Right cardiac atrium (tissue), 5 donors: ENCODE data around the gene DNMT1. TPM values are rescaled to one million over a fixed set of nuclear protein-coding genes. Genes with fewer than 3 reads are reported as not detected.

ENCODE experiments used
- ATAC-seq, 2 donors: fragments of 200-7000 bp; cut with Tn5 transposase; one replicate each; pipeline versions ENCODE4 v1.8.0 to v1.9.1; 2020; ENCODE audit warnings: moderate library complexity in 2 of 2, mild to moderate bottlenecking in 1 of 2
- DNase-seq, 3 donors: peaks; one replicate each; pipeline ENCODE4 v3.0.0-alpha.2; 2020
- H3K27ac ChIP-seq: one replicate; pipeline ENCODE4 v1.5.1; 2013; ENCODE audit warnings: mild to moderate bottlenecking, low read length, control low read depth, moderate library complexity
- H3K27me3 ChIP-seq: one replicate; pipeline ENCODE4 v1.6.1; 2013; ENCODE audit not compliant: control insufficient read depth, insufficient read depth
- H3K4me1 ChIP-seq: one replicate; pipeline ENCODE4 v1.6.1; 2013; ENCODE audit warnings: low read length; ENCODE audit not compliant: control insufficient read depth, insufficient read depth
- H3K4me3 ChIP-seq: one replicate; pipeline ENCODE4 v1.5.1; 2013; ENCODE audit warnings: low read length, control low read depth
- H3K9me3 ChIP-seq: one replicate; pipeline ENCODE4 v1.6.1; 2013; ENCODE audit warnings: low read length; ENCODE audit not compliant: control insufficient read depth
- WGBS: extraction: QIAGEN DNeasy Blood & Tissue Kit; methylation state at CpG from one replicate; pipeline ENCODE4 v1.1.7; 2013; 5-methylcytosine and 5-hydroxymethylcytosine counted together
- intact Hi-C, 4 donors: fragments of 100-400 bp; cut with DNase I; formaldehyde crosslinking; loops; one replicate each; pipeline versions ENCODE4 v1.11.0 to v1.14.0; 2022 to 2023
- polyA plus RNA-seq: library from polyadenylated mRNA; stranded (reverse); fragments of 200-250 nt; gene quantifications from one replicate; pipeline ENCODE4 v1.2.3, GENCODE V29; 2013
- total RNA-seq, 4 donors: library from RNA; stranded (reverse); fragmentation: NEBNext Ultra II Directional; extraction: Animal tissue kit (Norgen Biotek cat#: 25700); gene quantifications; one replicate each; pipeline ENCODE4 v1.2.1, GENCODE V29; 2021
- donor health status: healthy with polysubstance abuse.
- donor health status: DM: no; HTN: yes; CAD: no.
- donor health status: DM: no; HTN: no; CAD: no.
- donor health status: DM: no; HTN: yes; CAD: no; lungs with severe emphysema.
- donor health status: DM: yes; HTN: yes; CAD: no.

The DNMT1 gene
- total and polyA plus RNA-seq, 5 donors, result 19.3 to 37.2 (median 27.2) TPM

- WGBS, result 2% methylated on average over 71 of the region's 71 CpGs
- H3K27ac ChIP-seq, result peak within 1 kb of the TSS; percentile 6
- peak within 1 kb of the TSS; percentile 63 for H3K4me3 ChIP-seq
- no peaks in the 10 kb centered on the region for H3K27me3 ChIP-seq
- no peaks in the 10 kb centered on the region for H3K9me3 ChIP-seq
- no peaks in the 10 kb centered on the region for H3K4me1 ChIP-seq
- intact Hi-C loops, result loop anchor here in 1 of 4 donors (10.0 kb wide), 1 partner anchor 128 kb away; the partner anchor contains the start of gene S1PR2
- DNase-seq (peak; percentile 99), ATAC-seq (peak; percentile 97 to 98)
These were observed 88.4 kb downstream of the DNMT1 start, which contains the start of gene PPAN for GRCh38 chr19:10106100-10106936. PPAN (plus strand) TSS chr19:10106362; CDS start chr19:10106395, 33 bp downstream.

GRCh38 chr19:10105509-10106099 lies 89.1 kb downstream of the DNMT1 start:
- H3K27ac ChIP-seq, result no peak overlapping the region
- H3K9me3 ChIP-seq, result no peaks in the 10 kb centered on the region
- DNase-seq (peak in 1 of 3 donors; percentile 19), ATAC-seq (peak in 1 of 2 donors; percentile 3)
- intact Hi-C loops, result loop anchor here in 1 of 4 donors (10.0 kb wide), 1 partner anchor 129 kb away; the partner anchor contains the start of gene S1PR2
- no peaks in the 10 kb centered on the region for H3K4me1 ChIP-seq
- H3K4me3 ChIP-seq, result no peak overlapping the region
- no peaks in the 10 kb centered on the region for H3K27me3 ChIP-seq
- WGBS, result 33% methylated on average over 16 of the region's 16 CpGs

- intact Hi-C loops, result loop anchor here in 1 of 4 donors (10.0 kb wide), 1 partner anchor 130 kb away; the partner anchor contains the start of gene S1PR2
- Histone ChIP-seq H3K27me3 (no peaks in the 10 kb centered on the region), H3K4me1 (no peaks in the 10 kb centered on the region), H3K27ac (no peak overlapping the region), H3K9me3 (no peaks in the 10 kb centered on the region), H3K4me3 (no peak overlapping the region)
- DNase-seq (peak in 2 of 3 donors; percentile 41 to 56), ATAC-seq (peak in 1 of 2 donors; percentile 2)
- 37% methylated on average over 15 of the region's 15 CpGs for WGBS
These were observed 89.9 kb downstream of the DNMT1 start for GRCh38 chr19:10104665-10105508.

GRCh38 chr19:10104130-10104513 lies 90.6 kb downstream of the DNMT1 start:
- no peaks in the 10 kb centered on the region for H3K9me3 ChIP-seq
- ATAC-seq (no peak), DNase-seq (no peak)
- H3K4me3 ChIP-seq, result no peak overlapping the region
- H3K27ac ChIP-seq, result no peak overlapping the region
- intact Hi-C loops, result loop anchor here in 1 of 4 donors (10.0 kb wide), 1 partner anchor 131 kb away; the partner anchor contains the start of gene S1PR2
- no peaks in the 10 kb centered on the region for H3K4me1 ChIP-seq
- no peaks in the 10 kb centered on the region for H3K27me3 ChIP-seq

GRCh38 chr19:10102787-10103236 lies 91.9 kb downstream of the DNMT1 start:
- H3K9me3 ChIP-seq, result no peaks in the 10 kb centered on the region
- no peak overlapping the region for H3K27ac ChIP-seq
- ATAC-seq (no peak), DNase-seq (peak in 1 of 3 donors; percentile 22)
- WGBS, result 72% methylated on average over 7 of the region's 7 CpGs
- no peak overlapping the region for H3K4me3 ChIP-seq
- no peaks in the 10 kb centered on the region for H3K4me1 ChIP-seq
- intact Hi-C loops, result loop anchor here in 1 of 4 donors (10.0 kb wide), 1 partner anchor 132 kb away; the partner anchor contains the start of gene S1PR2
- no peaks in the 10 kb centered on the region for H3K27me3 ChIP-seq

GRCh38 chr19:10100163-10100785 lies 94.5 kb downstream of the DNMT1 start:
- Histone ChIP-seq H3K4me1 (peaks cover 2% of the 10 kb centered on the region), H3K9me3 (no peaks in the 10 kb centered on the region), H3K27me3 (no peaks in the 10 kb centered on the region), H3K4me3 (no peak overlapping the region), H3K27ac (no peak overlapping the region)
- ATAC-seq, result no peak
- DNase-seq, result no peak
- WGBS, result 91% methylated on average over 5 of the region's 5 CpGs
- intact Hi-C loops, result loop anchor here in 1 of 4 donors (10.0 kb wide), 1 partner anchor 135 kb away; the partner anchor contains the start of gene S1PR2

GRCh38 chr19:10096615-10096963 lies 98.2 kb downstream of the DNMT1 start:
- intact Hi-C loops, result no loop called here
- peak overlapping the region; percentile 29 for H3K4me3 ChIP-seq
- 21% methylated on average over 26 of the region's 26 CpGs for WGBS

GRCh38 chr19:10095948-10096614 lies 98.7 kb downstream of the DNMT1 start:
- ATAC-seq, result peak; percentile 80 to 87
- WGBS, result 3% methylated on average over 97 of the region's 97 CpGs
- peak; percentile 93 to 97 (median 97) for DNase-seq
- H3K9me3 ChIP-seq, result no peaks in the 10 kb centered on the region
- peaks cover 2% of the 10 kb centered on the region for H3K4me1 ChIP-seq
- H3K27ac ChIP-seq, result peak overlapping the region; percentile 28
- H3K4me3 ChIP-seq, result peak overlapping the region; percentile 29
- intact Hi-C loops, result no loop called here
- no peaks in the 10 kb centered on the region for H3K27me3 ChIP-seq

More at GRCh38 chr19:10096615-10096963, 98.2 kb downstream of the DNMT1 start:
- ATAC-seq (no peak), DNase-seq (peak; percentile 58 to 82 (median 75))
- peaks cover 2% of the 10 kb centered on the region for H3K4me1 ChIP-seq
- H3K27ac ChIP-seq, result no peak overlapping the region
- H3K27me3 ChIP-seq, result no peaks in the 10 kb centered on the region
- no peaks in the 10 kb centered on the region for H3K9me3 ChIP-seq

GRCh38 chr19:10095622-10095947 lies 99.2 kb downstream of the DNMT1 start:
- DNase-seq (no peak), ATAC-seq (no peak)
- no peak overlapping the region for H3K4me3 ChIP-seq
- no peaks in the 10 kb centered on the region for H3K9me3 ChIP-seq
- intact Hi-C loops, result no loop called here
- H3K27ac ChIP-seq, result no peak overlapping the region
- no peaks in the 10 kb centered on the region for H3K27me3 ChIP-seq
- WGBS, result 24% methylated on average over 7 of the region's 7 CpGs
- peaks cover 2% of the 10 kb centered on the region for H3K4me1 ChIP-seq
